Loucy (cell line): ENCODE results near the gene EDEM2.

Experiments
- H2AFZ ChIP-seq: fragments of 200-600 bp; sonication (generic); 2 replicates; pipeline ENCODE4 v1.6.0; 2016; ENCODE audit warnings: antibody characterized with exemption, mild to moderate bottlenecking, low read length, moderate library complexity
- H3F3A ChIP-seq: fragments of 200-600 bp; 2 replicates; pipeline ENCODE4 v1.6.0; 2016; ENCODE audit warnings: antibody characterized with exemption, low read depth, mild to moderate bottlenecking
- H3K27me3 ChIP-seq: fragments of 200-600 bp; sonication (generic); 2 replicates; pipeline ENCODE4 v1.6.1; 2014; ENCODE audit warnings: low read length, mild to moderate bottlenecking; ENCODE audit not compliant: insufficient read depth, poor library complexity, severe bottlenecking
- H3K36me3 ChIP-seq: fragments of 200-600 bp; sonication (generic); 2 replicates; pipeline ENCODE4 v1.6.1; 2016; ENCODE audit warnings: low read length; ENCODE audit not compliant: insufficient read depth
- H3K4me1 ChIP-seq: fragments of 200-600 bp; sonication (generic); 2 replicates; pipeline ENCODE4 v1.5.1; 2014; ENCODE audit warnings: low read length, mild to moderate bottlenecking; ENCODE audit not compliant: insufficient read depth, poor library complexity, severe bottlenecking
- H3K4me2 ChIP-seq: fragments of 200-600 bp; sonication (generic); 2 replicates; pipeline ENCODE4 v1.6.0; 2014; ENCODE audit warnings: antibody characterized with exemption, low read length, low read depth, mild to moderate bottlenecking; ENCODE audit not compliant: poor library complexity, severe bottlenecking
- H3K4me3 ChIP-seq: fragments of 200-600 bp; sonication (generic); 2 replicates; pipeline ENCODE4 v1.5.1; 2014; ENCODE audit warnings: low read length, mild to moderate bottlenecking, mixed read lengths; ENCODE audit not compliant: poor library complexity, severe bottlenecking
- H3K79me2 ChIP-seq: fragments of 200-600 bp; sonication (generic); 2 replicates; pipeline ENCODE4 v1.6.1; 2014; ENCODE audit warnings: low read length; ENCODE audit not compliant: insufficient read depth
- H3K9ac ChIP-seq: fragments of 200-600 bp; sonication (generic); 2 replicates; pipeline ENCODE4 v1.6.0; 2014; ENCODE audit warnings: mild to moderate bottlenecking, low read depth, low read length, moderate library complexity; ENCODE audit not compliant: poor library complexity, severe bottlenecking
- H3K9me2 ChIP-seq: fragments of 200-600 bp; sonication (generic); replicated peaks from 2 replicates; pipeline ENCODE4 v1.6.1; 2016; ENCODE audit warnings: low read depth, low read length, mixed read lengths
- H3K9me3 ChIP-seq: fragments of 200-600 bp; sonication (generic); 2 replicates; pipeline ENCODE4 v1.6.1; 2014; ENCODE audit warnings: mild to moderate bottlenecking, antibody characterized with exemption, low read length, low read depth; ENCODE audit not compliant: insufficient read depth
- H4K20me1 ChIP-seq: fragments of 200-600 bp; sonication (generic); 2 replicates; pipeline ENCODE4 v1.6.0; 2014; ENCODE audit warnings: antibody characterized with exemption, low read length, mild to moderate bottlenecking; ENCODE audit not compliant: insufficient read depth, poor library complexity, severe bottlenecking
- EZH2phosphoT487 ChIP-seq: fragments of 200-600 bp; IDR thresholded peaks from 2 replicates; pipeline ENCODE4 v1.6.1; 2018; ENCODE audit warnings: antibody characterized with exemption, mild to moderate bottlenecking, moderate library complexity, borderline replicate concordance
- TF ChIP-seq, protein P1 (sequence below): fragments of 200-600 bp; sonication (generic); conservative IDR thresholded peaks from 2 replicates; pipeline ENCODE4 v1.5.1; 2014; ENCODE audit warnings: mild to moderate bottlenecking, antibody characterized with exemption, low read length

Gene EDEM2

DNA sequence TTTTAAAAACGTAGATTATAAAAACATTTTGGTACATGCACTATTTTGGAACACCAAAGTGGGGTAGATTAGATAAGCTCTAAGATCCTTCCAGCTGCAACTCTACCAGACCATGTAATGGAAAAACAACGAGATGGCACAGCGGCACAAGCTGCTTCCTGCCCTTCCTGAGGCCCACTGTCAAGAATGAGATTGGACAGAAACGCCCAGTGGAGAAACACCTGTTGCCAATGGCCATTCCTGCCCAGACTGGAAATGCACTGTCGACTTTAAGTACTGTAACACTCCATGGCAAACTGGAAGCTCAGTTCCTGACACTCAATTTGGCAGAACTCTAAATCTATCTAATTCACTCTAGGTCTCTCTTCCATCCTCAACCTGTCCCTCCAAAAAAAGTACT lies 21.4 kb downstream of the EDEM2 start:
- H3K79me2 ChIP-seq = no peaks in the 10 kb centered on the region

DNA sequence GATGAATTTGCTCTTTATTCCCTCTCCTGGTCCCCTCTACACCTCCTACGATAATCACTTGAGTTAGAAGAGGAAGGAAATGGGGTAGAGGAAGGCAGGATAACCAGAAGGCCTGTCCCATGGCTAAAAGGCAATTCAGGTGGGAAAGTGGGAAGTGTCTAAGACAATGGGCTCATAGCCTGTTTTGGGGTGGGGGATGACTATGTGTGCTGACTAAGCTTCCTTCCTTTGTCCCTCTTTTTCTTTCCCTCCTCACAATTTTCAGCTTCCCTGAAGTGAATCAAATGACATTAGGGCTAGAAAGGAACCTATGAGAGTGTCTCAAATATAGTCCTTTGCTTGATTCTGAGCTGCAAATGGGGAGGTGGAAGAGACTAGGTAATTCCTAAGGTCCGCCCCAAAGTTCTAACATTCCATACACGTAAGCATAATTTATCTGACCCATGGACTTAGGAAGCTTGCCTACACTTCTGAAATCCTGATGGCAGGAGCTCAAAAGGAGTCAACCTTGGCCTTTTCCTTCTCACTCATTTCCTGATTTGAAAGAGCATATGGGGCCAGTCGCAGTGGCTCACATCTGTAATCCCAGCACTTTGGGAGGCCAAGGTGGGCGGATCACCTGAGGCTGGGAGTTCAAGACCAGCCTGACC lies 24.3 kb downstream of the EDEM2 start:
- Histone ChIP-seq H3K9me3 (no peaks in the 10 kb centered on the region), H3K4me2 (no peak overlapping the region), H3K4me1 (no peaks in the 10 kb centered on the region), H3K4me3 (no peak overlapping the region), H4K20me1 (no peaks in the 10 kb centered on the region), H3K36me3 (peaks cover 13% of the 10 kb centered on the region; the same call in 1 of the 2 replicates), H3F3A (no peaks in the 10 kb centered on the region), H3K9me2 (no peaks in the 10 kb centered on the region), H2AFZ (no peak overlapping the region), H3K27me3 (no peaks in the 10 kb centered on the region), H3K9ac (no peak overlapping the region), H3K79me2 (no peaks in the 10 kb centered on the region)
- no peak for TF ChIP-seq EZH2phosphoT487
- TF ChIP-seq, protein P1, sequence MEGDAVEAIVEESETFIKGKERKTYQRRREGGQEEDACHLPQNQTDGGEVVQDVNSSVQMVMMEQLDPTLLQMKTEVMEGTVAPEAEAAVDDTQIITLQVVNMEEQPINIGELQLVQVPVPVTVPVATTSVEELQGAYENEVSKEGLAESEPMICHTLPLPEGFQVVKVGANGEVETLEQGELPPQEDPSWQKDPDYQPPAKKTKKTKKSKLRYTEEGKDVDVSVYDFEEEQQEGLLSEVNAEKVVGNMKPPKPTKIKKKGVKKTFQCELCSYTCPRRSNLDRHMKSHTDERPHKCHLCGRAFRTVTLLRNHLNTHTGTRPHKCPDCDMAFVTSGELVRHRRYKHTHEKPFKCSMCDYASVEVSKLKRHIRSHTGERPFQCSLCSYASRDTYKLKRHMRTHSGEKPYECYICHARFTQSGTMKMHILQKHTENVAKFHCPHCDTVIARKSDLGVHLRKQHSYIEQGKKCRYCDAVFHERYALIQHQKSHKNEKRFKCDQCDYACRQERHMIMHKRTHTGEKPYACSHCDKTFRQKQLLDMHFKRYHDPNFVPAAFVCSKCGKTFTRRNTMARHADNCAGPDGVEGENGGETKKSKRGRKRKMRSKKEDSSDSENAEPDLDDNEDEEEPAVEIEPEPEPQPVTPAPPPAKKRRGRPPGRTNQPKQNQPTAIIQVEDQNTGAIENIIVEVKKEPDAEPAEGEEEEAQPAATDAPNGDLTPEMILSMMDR = no peak

More for the DNA sequence above, 21.4 kb downstream of the EDEM2 start:
- Histone ChIP-seq H3K36me3 (peaks cover 13% of the 10 kb centered on the region; the same call in 1 of the 2 replicates), H3K4me1 (no peaks in the 10 kb centered on the region), H2AFZ (no peak overlapping the region), H4K20me1 (no peaks in the 10 kb centered on the region), H3K9me3 (no peaks in the 10 kb centered on the region), H3K27me3 (no peaks in the 10 kb centered on the region), H3K9me2 (no peaks in the 10 kb centered on the region), H3K4me3 (no peak overlapping the region), H3F3A (no peaks in the 10 kb centered on the region), H3K9ac (no peak overlapping the region), H3K4me2 (no peak overlapping the region)
- TF ChIP-seq, protein P1 = no peak
- no peak for TF ChIP-seq EZH2phosphoT487

DNA sequence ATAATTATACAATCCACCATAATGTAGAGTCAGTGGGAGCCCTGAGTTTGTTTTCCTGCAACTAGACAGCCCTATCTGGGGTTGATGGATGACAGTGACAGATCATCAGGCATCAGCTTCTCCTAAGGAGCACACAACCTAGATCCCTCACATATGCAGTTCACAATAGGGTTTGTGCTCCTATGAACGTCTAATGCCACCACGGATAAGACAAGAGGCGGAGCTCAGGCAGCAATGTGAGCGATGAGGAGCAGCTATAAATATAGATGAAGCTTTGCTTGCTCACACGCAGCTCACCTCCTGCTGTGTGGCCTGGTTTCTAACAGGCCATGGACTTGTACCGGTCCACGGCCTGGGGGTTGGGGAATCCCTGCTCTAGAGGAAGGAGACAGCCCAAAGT lies 25.9 kb downstream of the EDEM2 start:
- no peak for TF ChIP-seq EZH2phosphoT487
- TF ChIP-seq, protein P1 = no peak
- no peaks in the 10 kb centered on the region for H3K79me2 ChIP-seq
- no peak overlapping the region for H3K4me2 ChIP-seq

More for the DNA sequence above, 25.9 kb downstream of the EDEM2 start:
- peaks cover 13% of the 10 kb centered on the region; the same call in 1 of the 2 replicates for H3K36me3 ChIP-seq
- no peak overlapping the region for H3K4me3 ChIP-seq
- H3K9me2 ChIP-seq = no peaks in the 10 kb centered on the region
- no peak overlapping the region for H3K9ac ChIP-seq
- H2AFZ ChIP-seq = no peak overlapping the region
- no peaks in the 10 kb centered on the region for H3K27me3 ChIP-seq
- H3F3A ChIP-seq = no peaks in the 10 kb centered on the region
- no peaks in the 10 kb centered on the region for H4K20me1 ChIP-seq
- no peaks in the 10 kb centered on the region for H3K9me3 ChIP-seq
- H3K4me1 ChIP-seq = no peaks in the 10 kb centered on the region
